SW480 (cell line): Measurements from ENCODE around the gene C2CD4B.

Experiments
- DNase-seq: peaks from one replicate; pipeline ENCODE4 v3.0.0-alpha.2; 2016; ENCODE audit warnings: low spot score

The C2CD4B gene

DNA sequence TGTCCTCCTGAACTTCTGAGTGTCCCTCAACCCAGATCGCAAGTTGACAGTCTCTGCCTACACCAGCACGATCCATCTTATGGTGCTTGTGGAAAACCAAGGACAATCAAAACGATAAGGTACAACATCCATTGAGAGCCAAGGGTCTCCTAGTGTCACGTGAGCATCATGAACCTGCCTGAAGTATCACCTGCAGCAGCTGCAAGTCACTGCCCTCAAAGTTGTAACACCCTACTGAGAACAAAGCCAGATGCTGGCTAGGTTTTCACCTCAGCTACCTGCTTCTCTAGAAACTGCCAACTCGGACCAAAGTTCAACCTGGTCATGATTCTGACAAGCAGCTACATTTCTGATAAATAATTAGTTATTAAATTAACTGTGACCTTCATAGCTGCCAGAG is 17.5 kb downstream of the C2CD4B start:
- DNase-seq: no peak

DNA sequence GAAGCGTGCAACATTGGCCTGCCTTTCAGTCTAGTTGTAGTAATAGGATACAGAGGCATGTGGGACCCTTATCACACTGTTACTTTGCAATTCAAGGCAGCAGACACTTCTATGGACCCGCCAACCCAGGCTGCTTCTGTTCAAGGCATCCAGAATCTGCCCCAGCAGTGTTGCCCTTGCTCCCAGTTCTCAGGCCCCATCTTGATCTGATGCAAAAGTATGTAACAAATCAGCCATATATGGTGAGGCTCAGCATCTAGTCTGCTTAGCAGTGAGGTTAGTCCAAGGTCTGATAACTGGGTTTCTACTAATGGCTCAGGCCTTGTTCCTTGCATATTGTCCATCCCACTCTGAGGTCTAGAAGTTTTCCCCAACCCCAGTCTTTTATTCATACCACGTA is 17.9 kb downstream of the C2CD4B start:
- DNase-seq: no peak

DNA sequence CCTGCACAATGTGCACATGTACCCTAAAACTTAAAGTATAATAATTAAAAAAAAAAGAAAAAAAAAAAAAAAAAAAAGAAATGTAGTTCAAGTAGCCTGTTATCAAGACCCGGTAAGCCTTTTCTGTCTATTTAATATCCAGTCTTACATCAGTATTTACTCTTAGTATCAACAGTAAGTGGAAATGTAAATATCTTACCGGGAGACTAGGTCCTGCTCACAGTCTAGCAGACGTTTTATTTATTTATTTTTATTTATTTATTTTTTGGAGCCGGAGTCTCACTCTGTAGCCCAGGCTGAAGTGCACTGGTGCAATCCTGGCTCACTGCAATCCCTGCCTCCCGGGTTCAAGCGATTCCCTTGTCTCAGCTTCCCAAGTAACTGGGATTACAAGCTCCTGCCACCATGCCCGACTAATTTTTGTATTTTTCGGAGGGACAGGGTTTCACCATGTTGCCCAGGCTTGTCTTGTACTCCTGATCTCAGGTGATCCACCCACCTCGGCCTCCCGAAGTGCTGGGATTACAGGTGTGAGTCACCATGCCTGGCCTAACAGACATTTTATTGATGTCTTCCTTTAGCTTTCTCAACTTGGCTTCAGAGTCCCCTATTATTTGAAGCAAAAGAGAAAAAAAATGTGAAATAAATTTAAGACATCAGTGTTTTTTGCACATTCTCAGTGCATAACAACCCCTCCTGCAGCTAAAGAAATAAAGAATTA is 19.9 kb downstream of the C2CD4B start:
- DNase-seq: no peak

DNA sequence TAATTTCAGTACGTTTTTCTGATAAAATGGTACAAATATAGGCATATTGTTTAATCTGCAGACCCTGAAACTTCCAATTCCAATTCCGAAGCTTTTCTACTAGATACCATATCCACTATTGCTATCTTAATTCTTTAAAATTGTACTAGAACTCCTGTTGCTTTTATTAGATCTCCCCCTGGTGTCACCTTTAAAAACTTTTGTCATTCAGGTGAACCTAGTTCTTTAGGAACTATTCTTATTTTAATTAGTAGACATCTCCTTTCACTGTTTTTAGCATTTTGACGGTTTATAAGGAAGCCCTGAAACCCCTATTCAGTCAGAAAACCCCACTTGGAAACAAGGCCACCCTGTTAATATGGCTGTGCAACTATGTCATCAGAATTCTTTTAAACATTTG is 22.3 kb downstream of the C2CD4B start:
- DNase-seq: no peak

DNA sequence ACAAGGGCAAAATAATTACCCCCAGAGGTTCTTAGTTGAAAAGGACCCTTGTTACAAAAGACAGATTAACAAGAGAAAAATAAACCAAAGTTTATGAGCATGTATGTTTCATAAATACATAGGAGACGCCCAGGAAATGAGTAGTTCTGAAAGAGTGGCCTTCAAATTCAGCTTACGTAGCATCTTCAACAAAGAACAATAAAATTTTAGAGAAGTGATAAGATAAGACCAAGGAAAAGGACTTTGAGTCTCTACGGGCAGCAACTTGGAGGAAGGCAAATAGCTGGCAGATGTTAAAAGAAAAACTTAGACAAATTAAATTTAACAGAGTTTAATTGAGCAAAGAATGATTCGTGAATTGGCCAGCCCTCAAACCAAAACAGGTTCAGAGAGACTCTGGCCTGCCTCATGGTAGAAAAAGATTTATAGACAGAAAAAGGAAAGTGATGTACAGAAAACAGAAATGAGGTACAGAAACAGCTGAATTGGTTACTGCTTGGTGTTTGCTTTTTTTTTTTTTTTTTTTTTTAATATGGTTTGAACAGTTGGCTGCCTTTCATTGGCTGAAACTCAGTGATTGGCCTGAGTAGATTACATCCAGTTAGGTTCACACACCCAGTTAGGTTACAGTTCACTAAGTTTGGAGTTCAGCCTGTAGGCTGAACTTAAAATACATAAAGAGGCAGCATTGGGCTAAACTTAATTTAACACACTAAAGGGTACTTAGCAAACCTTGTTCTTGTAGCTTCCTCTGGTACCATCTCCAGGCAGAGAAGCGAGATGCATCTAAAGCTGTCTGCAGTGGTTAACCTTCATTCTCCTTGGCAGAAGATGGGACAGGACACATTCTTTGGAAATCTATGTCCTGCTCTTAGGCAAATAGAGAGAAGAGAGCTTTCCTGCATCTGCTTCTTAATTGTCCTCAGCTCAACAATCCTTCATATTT is 23.2 kb downstream of the C2CD4B start:
- no peak for DNase-seq

DNA sequence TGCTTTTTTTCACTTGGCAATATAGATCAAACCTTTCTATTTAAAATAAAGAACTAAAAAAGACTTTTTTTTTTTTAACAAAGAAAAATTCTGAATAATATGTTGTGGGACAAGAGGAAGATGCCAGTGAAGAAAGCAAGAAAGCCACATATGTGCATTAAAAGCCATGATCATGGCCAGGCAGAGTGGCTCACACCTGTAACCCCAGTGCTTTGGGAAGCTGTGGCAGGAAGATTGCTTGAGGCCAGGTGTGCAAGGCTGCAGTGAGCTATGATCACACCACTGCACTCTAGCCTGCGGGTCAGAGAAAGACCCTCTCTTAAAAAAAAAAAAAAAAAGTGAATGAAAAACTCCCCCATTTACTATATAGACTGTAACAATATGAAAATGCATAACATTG is 23.9 kb downstream of the C2CD4B start:
- DNase-seq: no peak

DNA sequence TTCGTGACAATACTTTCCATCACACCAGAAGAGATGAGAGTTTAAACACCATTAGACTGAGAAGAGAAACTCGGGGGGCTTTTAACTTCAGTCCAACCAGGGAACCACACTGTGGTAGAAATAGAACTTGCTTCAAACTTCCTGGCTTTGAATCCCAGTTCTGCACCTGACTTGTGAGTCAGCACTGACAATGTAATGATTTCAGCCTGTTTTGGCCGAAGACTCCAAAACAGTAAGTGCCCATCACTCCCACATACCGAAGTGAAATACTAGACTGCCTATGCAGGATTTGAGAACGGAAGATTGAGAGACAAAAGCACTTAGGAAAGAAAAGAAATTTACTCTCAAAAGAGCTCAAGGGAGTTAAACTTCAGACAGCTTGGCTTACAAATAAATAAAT is 27.0 kb downstream of the C2CD4B start:
- DNase-seq: no peak

DNA sequence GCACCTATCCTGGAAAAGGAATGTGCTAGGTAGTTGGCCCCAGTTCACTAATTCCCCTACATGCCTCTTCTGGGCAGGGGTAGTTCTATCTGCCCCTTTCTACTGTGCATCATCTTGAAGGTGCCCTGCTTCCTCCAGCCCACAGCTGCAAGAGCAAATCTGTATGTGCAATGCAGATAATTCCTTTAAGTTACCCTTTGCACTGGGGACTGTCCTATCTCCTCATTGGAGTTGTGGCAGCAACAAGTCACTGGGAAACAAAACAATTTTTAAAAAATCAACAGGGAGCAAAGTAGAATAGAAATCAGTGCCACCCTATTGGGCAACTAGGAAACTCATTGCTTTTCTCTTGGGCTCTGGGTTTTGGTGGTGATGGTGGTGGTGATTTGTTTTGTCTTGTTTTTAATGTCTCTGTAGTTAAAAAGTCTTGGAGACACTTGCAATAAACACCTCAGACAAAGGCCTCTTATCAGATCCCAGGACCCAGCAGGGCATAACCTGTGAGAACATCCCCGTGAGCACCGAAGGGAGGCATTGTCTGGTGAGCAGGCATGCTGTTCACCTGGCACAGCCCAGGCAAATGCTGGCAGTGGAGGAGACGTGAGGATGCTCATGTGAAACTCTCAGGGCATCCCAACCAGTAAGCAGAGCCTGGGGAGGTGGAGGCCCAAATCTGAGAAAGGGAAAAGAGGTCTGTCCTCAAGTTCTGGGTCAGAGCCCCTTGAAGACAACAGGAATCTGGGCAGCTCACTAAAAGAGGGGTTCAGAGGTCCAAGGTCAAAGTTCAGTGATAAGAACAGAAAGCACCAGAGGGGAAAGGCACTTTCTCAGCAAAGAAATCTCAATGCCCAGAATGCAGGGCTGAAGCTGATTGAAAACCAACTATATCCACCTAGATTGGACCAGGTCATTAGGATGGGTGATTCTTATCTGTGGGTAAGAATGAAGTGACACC is 27.9 kb downstream of the C2CD4B start:
- no peak for DNase-seq

DNA sequence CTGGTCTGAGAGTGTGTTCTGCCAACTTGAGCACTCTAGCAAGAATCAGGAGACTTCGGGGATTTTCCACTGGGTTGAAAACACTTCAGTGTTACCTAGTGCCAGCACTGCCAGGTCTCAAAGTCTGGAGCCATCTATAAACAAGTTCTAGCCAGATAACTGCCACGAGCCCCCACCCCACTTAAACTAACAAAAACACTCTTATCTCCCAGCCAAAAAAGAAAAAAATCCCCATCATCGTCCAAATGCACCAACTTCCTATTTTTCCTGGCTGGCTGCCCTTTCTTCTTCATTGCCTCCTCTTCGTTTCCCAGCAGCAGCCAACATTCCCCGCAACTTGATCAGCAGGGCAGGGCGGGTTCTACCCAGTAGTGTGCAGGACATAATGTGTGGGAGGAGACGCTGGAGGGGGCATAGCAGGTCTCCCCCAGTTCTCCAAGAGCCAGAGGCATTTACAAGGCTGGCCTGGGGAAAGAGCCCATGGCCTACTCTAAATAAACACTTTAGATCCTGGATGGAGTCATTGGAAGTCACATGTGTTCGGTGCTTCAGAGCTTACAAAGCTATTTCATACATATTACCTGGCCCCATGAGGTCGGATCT is 29.5 kb downstream of the C2CD4B start:
- no peak for DNase-seq

DNA sequence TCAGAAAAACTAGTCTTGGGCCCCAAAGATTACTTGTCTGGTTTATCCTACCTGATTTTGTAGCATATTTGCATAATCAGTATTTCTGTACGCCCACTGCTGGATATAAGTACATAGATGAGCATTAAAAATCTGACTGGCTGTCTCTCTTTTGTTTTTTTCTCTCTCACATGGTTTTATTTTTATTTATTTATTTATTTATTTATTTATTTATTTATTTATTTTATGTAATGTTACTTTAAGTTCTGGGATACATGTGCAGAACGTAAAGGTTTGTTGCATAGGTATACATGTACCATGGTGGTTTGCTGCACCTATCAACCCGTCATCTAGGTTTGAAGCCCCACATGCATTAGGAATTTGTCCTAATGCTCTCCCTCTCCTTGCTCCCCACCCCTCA is 31.9 kb downstream of the C2CD4B start:
- DNase-seq: no peak

DNA sequence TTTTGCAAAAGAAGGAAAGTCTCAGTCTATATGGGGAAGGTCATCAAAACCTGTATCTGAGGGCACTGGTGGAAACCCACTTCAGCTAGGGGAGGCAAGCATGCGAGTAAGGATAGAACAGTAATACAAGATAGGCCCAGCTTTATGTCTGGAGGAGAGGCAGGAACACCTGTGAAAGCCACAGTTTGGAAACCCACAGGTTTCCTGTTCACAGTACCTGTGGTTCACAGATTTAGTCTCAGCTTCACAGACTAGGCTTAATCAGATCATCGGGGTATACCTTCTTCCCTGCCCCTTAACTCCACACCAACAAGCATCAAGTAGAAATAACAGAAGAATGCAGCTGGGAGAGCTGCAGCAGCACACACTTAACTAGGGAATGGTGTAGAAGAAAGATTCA is 36.2 kb downstream of the C2CD4B start:
- DNase-seq: no peak

DNA sequence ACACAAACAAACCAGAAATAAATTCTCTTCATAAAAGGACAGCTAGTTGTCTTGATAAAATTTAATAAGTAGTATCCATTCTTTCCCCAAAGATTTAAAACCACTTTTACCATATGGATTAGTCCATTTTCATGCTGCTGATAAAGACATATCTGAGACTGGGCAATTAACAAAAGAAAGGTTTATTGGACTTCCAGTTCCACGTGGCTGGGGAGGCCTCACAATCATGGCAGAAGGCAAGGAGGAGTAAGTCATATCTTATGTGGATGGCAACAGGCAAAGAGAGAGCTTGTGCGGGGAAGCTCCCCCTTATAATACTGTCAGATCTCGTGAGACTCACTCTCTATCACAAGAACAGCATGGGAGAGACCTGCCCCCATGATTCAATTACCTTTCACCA is 38.7 kb downstream of the C2CD4B start:
- no peak for DNase-seq

DNA sequence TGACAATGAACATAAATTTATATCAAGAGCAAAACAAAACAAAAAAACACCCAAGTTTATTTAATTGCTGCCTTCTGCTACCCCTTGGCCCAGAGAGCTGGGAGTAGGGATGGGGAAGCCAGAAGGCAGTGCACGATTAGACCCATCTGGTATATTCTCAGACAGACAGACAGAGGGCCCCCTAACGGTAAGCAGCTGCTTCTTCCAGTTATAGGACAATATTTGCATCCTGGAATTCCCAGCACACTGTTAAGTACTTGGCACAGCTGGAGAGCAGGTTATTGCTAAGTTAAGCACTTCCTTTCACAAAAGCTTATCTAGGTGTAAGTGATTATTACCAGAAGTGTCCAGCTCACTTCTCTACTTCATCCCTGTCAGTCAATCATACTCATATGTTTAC is 39.3 kb downstream of the C2CD4B start:
- peak; percentile 14 for DNase-seq

DNA sequence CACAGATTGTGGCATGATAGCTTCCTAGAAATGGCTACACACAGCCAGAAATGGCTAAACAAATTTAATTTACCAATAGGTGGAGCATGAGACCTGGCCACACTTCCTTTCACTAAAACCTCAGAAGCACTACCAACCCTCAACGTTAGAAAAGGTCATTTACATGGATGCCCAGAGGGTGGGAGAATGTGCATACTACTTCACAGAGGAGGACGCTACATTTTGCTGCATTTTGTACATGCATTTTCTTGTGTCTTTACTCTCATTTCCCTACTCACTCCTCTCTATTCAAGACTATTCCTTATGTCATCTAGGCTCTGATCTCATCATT is 40.1 kb downstream of the C2CD4B start:
- no peak for DNase-seq

DNA sequence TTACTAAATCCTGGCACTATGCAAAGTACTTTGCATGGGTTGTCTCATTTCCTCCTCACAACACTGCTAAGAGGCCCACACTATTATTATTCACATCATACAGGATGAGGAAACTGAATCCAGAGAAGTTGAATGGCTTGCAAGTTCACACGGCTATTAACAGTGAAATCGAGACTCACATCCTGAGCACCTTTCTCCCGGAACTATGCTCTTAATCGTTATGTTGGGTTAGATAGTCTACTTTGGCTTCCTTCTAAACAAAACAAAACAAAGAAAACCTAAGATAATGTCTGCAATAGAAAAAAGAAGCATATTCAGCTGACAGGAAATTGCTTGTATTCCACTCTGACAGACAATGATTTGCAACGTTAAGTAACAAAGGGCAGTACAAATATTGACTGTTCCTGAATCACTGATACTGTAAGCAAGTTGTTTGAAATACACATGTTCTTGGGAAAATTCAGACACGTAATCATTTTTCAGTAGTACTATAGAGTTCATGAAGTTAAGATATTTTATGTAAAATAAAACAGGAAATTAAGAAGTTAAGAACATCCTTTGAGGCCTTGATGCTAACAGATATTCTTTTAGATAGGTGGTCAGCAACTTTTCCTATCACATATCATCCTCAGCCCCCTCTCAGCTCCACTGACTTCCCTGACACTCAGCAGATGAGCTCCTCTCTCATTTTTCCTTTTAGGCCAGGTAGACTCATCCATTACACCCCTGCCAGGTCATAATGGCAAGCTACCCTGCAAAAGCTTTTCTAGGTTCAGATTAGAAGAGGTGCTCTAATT is 40.7 kb downstream of the C2CD4B start:
- DNase-seq: no peak

DNA sequence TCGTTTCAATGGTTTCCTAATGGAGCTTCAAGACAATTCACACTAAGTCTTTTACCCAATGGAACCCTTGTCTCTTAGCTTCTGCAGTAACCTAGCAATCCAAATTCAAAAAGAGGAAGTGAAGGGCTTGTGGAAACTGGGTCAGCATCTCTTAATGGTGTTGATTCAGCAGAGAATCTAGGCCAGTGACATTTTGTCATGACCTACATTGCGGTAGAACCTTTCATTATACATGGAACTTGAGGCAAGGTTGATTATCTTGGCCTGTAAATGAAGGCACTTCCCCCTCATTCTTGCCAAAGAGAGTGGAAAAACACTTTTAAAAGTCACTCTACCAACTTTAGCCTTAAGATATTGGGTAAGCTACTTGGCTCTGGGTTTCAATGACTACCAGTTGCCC is 42.8 kb downstream of the C2CD4B start:
- DNase-seq: no peak

DNA sequence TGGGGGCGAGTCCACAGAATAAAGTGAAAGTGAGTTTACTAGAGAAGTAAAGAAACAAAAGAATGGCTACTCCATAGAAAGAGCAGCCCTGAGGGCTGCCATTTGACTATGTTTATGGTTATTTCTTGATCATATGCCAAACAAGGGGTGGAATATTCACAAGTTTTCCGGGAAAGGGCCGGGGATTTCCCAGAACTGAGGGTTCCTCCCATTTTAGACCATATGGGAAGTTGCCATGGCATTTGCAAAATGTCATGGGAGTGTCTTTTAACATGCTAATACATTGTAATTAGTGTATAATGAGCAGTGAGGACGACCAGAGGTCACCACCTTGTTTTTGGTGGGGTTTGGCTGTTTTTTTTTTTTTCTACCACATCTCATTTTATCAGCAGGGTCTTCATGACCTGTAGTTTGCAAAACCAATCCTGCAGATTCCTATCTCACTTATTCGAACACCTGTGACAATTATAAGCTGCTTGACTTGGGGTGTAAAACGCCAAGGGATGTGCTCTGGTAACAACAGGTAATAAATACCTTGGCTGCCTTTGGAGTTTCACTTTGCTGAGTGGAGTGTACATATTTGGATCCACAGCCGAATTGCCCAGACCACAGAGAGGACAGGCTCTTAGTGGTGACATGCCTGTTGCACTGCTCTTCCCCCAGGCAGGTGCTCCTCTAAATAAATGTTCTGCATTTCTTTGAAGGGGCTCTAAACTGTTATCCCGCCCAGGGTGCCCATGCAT is 43.6 kb downstream of the C2CD4B start:
- DNase-seq: no peak

DNA sequence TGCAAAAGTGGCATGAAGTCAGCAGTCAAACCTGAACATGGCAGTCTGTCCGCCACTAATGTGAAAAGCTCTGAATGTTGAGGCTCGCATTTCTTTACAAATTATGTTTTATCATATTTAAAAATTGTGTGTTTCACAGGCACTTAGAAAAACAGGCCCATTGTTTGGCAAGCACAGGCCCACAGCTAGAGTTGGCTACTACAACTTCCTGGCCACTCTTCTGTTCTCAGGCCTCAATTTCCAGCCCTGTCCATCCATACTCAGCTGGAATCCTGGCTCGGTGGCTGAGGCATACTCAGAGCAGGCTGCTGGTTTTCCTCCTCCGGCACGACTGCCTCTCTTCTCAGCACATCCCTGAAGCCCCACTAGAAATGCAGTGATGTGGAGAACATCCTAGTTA is 44.3 kb downstream of the C2CD4B start:
- no peak for DNase-seq

DNA sequence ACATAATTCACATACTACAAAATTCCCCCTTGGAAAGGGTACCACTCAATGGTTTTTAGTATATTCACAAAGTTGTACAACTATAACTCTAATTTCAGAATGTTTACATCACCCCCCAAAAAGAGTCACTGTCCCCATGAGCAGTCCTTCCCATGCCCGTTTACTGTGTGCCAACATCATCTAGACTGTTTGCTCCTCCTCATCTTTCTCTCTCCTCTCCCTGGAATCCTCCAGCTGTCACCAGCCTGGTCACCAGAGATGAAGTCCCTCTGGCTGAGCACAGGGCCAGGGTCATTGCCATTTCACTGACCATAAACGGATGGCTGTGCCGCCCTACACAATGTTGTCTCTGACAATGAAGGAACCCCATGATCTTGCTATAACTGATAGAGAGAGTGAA is 45.2 kb downstream of the C2CD4B start:
- no peak for DNase-seq

DNA sequence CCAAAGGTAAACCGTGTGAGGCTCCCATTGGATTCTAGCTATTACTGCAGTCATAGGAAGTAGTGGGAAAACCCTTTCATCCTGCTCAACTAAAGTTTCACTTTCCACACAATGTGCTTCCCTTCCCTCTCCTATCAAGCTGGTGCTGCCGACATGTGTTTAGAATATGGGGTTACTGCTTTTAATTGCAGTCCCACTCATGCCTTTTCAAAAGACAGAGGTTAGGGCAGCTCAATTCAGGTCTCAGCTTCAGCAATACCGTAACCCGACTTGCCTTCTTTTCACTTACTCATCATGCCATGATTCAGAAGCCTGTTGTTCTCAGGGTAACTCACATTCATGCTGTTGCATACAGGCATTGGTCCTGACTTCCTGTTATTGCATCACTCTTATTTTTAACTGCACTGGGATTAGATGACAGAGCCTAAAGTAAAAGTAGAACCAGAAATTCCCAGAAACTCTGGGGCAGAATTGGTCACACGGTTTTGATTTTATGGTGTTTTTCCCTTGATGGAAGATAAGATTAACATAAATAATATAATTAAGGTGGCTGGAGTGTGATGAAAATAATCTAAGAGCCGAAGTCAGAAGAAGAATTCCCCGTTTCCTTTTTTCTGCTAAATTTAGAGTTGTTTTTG is 45.7 kb downstream of the C2CD4B start:
- DNase-seq: peak; percentile 61
